ENCODE measurements around the gene CCN6. TPM values are rescaled to one million over a fixed set of nuclear protein-coding genes. Genes with fewer than 3 reads are reported as not detected.
"Not testable (repeated sequence)": the region's sequence is repeated elsewhere in the genome, so short reads cannot be mapped to it uniquely, and the experiment has no call there.

The CCN6 gene
- total RNA-seq, 1 donor from 2014 or later, result not detected

GRCh38 chr6:112100561-112100960, 46.7 kb downstream of the CCN6 start:
- Mint-ChIP-seq H3K36me3 (ENCODE audit: unreplicated experiment) (peaks cover 44% of the 10 kb centered on the region), H3K4me3 (ENCODE audit: unreplicated experiment) (no peak overlapping the region), H3K27me3 (ENCODE audit: unreplicated experiment) (no peaks in the 10 kb centered on the region), H3K27ac (ENCODE audit: unreplicated experiment) (no peak overlapping the region), H3K4me1 (ENCODE audit: unreplicated experiment) (peaks cover 4% of the 10 kb centered on the region), H3K9me3 (ENCODE audit: unreplicated experiment) (peaks cover 6% of the 10 kb centered on the region)
- DNase-seq (ENCODE audit: extremely low spot score, unreplicated experiment), result no peak
- TF ChIP-seq CTCF (IDR thresholded peaks at IDR 0.05), result no peak

- H3K36me3 Mint-ChIP-seq (ENCODE audit: unreplicated experiment), result peaks cover 65% of the 10 kb centered on the region
- H3K4me1 Mint-ChIP-seq (ENCODE audit: unreplicated experiment); H3K27me3 Mint-ChIP-seq (ENCODE audit: unreplicated experiment); H3K4me3 Mint-ChIP-seq (ENCODE audit: unreplicated experiment); H3K9me3 Mint-ChIP-seq (ENCODE audit: unreplicated experiment); H3K27ac Mint-ChIP-seq (ENCODE audit: unreplicated experiment); DNase-seq (ENCODE audit: extremely low spot score, unreplicated experiment): not testable (repeated sequence)
Measured at GRCh38 chr6:112106026-112106425, 52.1 kb downstream of the CCN6 start.

- H3K36me3 Mint-ChIP-seq (ENCODE audit: unreplicated experiment), result peaks cover 62% of the 10 kb centered on the region
Measured at GRCh38 chr6:112106562-112106961, 52.7 kb downstream of the CCN6 start.

GRCh38 chr6:112109262-112109661, 55.4 kb downstream of the CCN6 start:
- no peak for TF ChIP-seq CTCF (IDR thresholded peaks at IDR 0.05)
- Mint-ChIP-seq H3K27me3 (ENCODE audit: unreplicated experiment) (no peaks in the 10 kb centered on the region), H3K4me1 (ENCODE audit: unreplicated experiment) (no peaks in the 10 kb centered on the region), H3K36me3 (ENCODE audit: unreplicated experiment) (peaks cover 68% of the 10 kb centered on the region), H3K27ac (ENCODE audit: unreplicated experiment) (no peak overlapping the region), H3K9me3 (ENCODE audit: unreplicated experiment) (peaks cover 9% of the 10 kb centered on the region), H3K4me3 (ENCODE audit: unreplicated experiment) (no peak overlapping the region)
- no peak for DNase-seq (ENCODE audit: extremely low spot score, unreplicated experiment)

More at GRCh38 chr6:112106562-112106961, 52.7 kb downstream of the CCN6 start:
- Mint-ChIP-seq H3K4me1 (ENCODE audit: unreplicated experiment) (peaks cover 4% of the 10 kb centered on the region), H3K9me3 (ENCODE audit: unreplicated experiment) (peaks cover 9% of the 10 kb centered on the region), H3K4me3 (ENCODE audit: unreplicated experiment) (no peak overlapping the region), H3K27ac (ENCODE audit: unreplicated experiment) (no peak overlapping the region), H3K27me3 (ENCODE audit: unreplicated experiment) (no peaks in the 10 kb centered on the region)
- no peak for TF ChIP-seq CTCF (IDR thresholded peaks at IDR 0.05)
- DNase-seq (ENCODE audit: extremely low spot score, unreplicated experiment), result no peak

- no peak for DNase-seq (ENCODE audit: extremely low spot score, unreplicated experiment)
- Mint-ChIP-seq H3K4me1 (ENCODE audit: unreplicated experiment) (no peaks in the 10 kb centered on the region), H3K27me3 (ENCODE audit: unreplicated experiment) (no peaks in the 10 kb centered on the region), H3K27ac (ENCODE audit: unreplicated experiment) (no peak overlapping the region), H3K36me3 (ENCODE audit: unreplicated experiment) (peaks cover 76% of the 10 kb centered on the region), H3K4me3 (ENCODE audit: unreplicated experiment) (no peak overlapping the region), H3K9me3 (ENCODE audit: unreplicated experiment) (no peaks in the 10 kb centered on the region)
- no peak for TF ChIP-seq CTCF (IDR thresholded peaks at IDR 0.05)
Measured at GRCh38 chr6:112113431-112113830, 59.5 kb downstream of the CCN6 start.

- no peak for DNase-seq (ENCODE audit: extremely low spot score, unreplicated experiment)
- Mint-ChIP-seq H3K27ac (ENCODE audit: unreplicated experiment) (no peak overlapping the region), H3K4me3 (ENCODE audit: unreplicated experiment) (no peak overlapping the region), H3K27me3 (ENCODE audit: unreplicated experiment) (no peaks in the 10 kb centered on the region), H3K4me1 (ENCODE audit: unreplicated experiment) (no peaks in the 10 kb centered on the region), H3K9me3 (ENCODE audit: unreplicated experiment) (no peaks in the 10 kb centered on the region), H3K36me3 (ENCODE audit: unreplicated experiment) (peaks cover 75% of the 10 kb centered on the region)
- TF ChIP-seq CTCF (IDR thresholded peaks at IDR 0.05), result no peak
Measured at GRCh38 chr6:112113918-112114317, 60.0 kb downstream of the CCN6 start.
